Measurements from ENCODE around the gene APMAP.

Gene APMAP

GRCh38 chr20:24985802-24986201, 6.7 kb downstream of the APMAP start:
- no peak for DNase-seq

GRCh38 chr20:24984961-24985640, 7.5 kb downstream of the APMAP start:
- no peak for DNase-seq

GRCh38 chr20:24983896-24984295, 8.7 kb downstream of the APMAP start:
- DNase-seq: no peak

- no peak for DNase-seq
Measured at GRCh38 chr20:24981790-24982189, 10.8 kb downstream of the APMAP start.

- no peak for DNase-seq
Measured at GRCh38 chr20:24981282-24981681, 11.3 kb downstream of the APMAP start.

GRCh38 chr20:24980291-24981053, 12.1 kb downstream of the APMAP start:
- DNase-seq: no peak

GRCh38 chr20:24979036-24979960, 13.3 kb downstream of the APMAP start:
- DNase-seq: no peak

- DNase-seq: no peak
Measured at GRCh38 chr20:24978513-24978912, 14.0 kb downstream of the APMAP start.

GRCh38 chr20:24977797-24978196, 14.8 kb downstream of the APMAP start:
- DNase-seq: no peak

- no peak for DNase-seq
Measured at GRCh38 chr20:24977336-24977735, 15.2 kb downstream of the APMAP start.

GRCh38 chr20:24972341-24972740, 20.2 kb downstream of the APMAP start:
- no peak for DNase-seq

GRCh38 chr20:24971376-24972101, 21.0 kb downstream of the APMAP start:
- no peak for DNase-seq

- no peak for DNase-seq
Measured at GRCh38 chr20:24970754-24971153, 21.8 kb downstream of the APMAP start.

GRCh38 chr20:24970030-24970553, 22.5 kb downstream of the APMAP start:
- no peak for DNase-seq

GRCh38 chr20:24969186-24970029, 23.1 kb downstream of the APMAP start:
- no peak for DNase-seq

GRCh38 chr20:24968278-24968800, 24.2 kb downstream of the APMAP start:
- DNase-seq: no peak

GRCh38 chr20:24966317-24967012, 26.1 kb downstream of the APMAP start:
- DNase-seq: no peak

GRCh38 chr20:24965065-24965919, 27.3 kb downstream of the APMAP start:
- DNase-seq: no peak

- no peak for DNase-seq
Measured at GRCh38 chr20:24964506-24964840, 28.1 kb downstream of the APMAP start.
